H9 (cell line): ENCODE results near the gene ULK4. TPM values are rescaled to one million over a fixed set of nuclear protein-coding genes. Genes with fewer than 3 reads are reported as not detected.

Experiments used
- DNase-seq: peaks from one replicate; pipeline ENCODE4 v3.0.0-alpha.2; 2017
- H2AFZ ChIP-seq: one replicate; pipeline ENCODE4 v1.6.1; 2013; ENCODE audit warnings: mild to moderate bottlenecking, low read length, control low read depth, moderate library complexity
- H2AK5ac ChIP-seq: 2 replicates; pipeline ENCODE4 v1.6.1; 2013; ENCODE audit warnings: low read length, control low read depth, mixed read lengths; ENCODE audit not compliant: insufficient read length
- H2BK120ac ChIP-seq: one replicate; pipeline ENCODE4 v1.6.1; 2013; ENCODE audit warnings: low read depth, mild to moderate bottlenecking, low read length, control low read depth, inconsistent platforms; ENCODE audit not compliant: poor library complexity, severe bottlenecking
- H2BK12ac ChIP-seq: 2 replicates; pipeline ENCODE4 v1.6.1; 2013; ENCODE audit warnings: low read length, control low read depth, mixed read lengths, low read depth; ENCODE audit not compliant: insufficient read length
- H2BK15ac ChIP-seq: 2 replicates; pipeline ENCODE4 v1.6.1; 2013; ENCODE audit warnings: low read depth, low read length, control low read depth
- H2BK20ac ChIP-seq: one replicate; pipeline ENCODE4 v1.6.1; 2013; ENCODE audit warnings: low read depth, mild to moderate bottlenecking, low read length, control low read depth, inconsistent platforms; ENCODE audit not compliant: poor library complexity, severe bottlenecking
- H2BK5ac ChIP-seq: 2 replicates; pipeline ENCODE4 v1.6.1; 2013; ENCODE audit warnings: low read length, control low read depth, mixed read lengths; ENCODE audit not compliant: insufficient read length
- H3K14ac ChIP-seq: 2 replicates; pipeline ENCODE4 v1.6.1; 2013; ENCODE audit warnings: low read length, control low read depth; ENCODE audit not compliant: insufficient read depth
- H3K18ac ChIP-seq: 2 replicates; pipeline ENCODE4 v1.6.1; 2013; ENCODE audit warnings: low read depth, mild to moderate bottlenecking, mixed read lengths, low read length, control low read depth; ENCODE audit not compliant: insufficient read length
- H3K23ac ChIP-seq: 2 replicates; pipeline ENCODE4 v1.6.1; 2013; ENCODE audit warnings: low read length, control low read depth, mixed read lengths, low read depth; ENCODE audit not compliant: insufficient read length
- H3K23me2 ChIP-seq: 2 replicates; pipeline ENCODE4 v1.6.1; 2013; ENCODE audit warnings: low read depth, mild to moderate bottlenecking, mixed read lengths, low read length, control low read depth; ENCODE audit not compliant: insufficient read length, poor library complexity, severe bottlenecking
- H3K27ac ChIP-seq: 2 replicates; pipeline ENCODE4 v1.5.1; 2013; ENCODE audit warnings: low read length, control low read depth, mixed read lengths, low read depth; ENCODE audit not compliant: insufficient read length
- H3K27me3 ChIP-seq: 2 replicates; pipeline ENCODE4 v1.6.1; 2013; ENCODE audit warnings: low read length, control low read depth, inconsistent platforms; ENCODE audit not compliant: insufficient read depth
- H3K4ac ChIP-seq: 2 replicates; pipeline ENCODE4 v1.6.1; 2013; ENCODE audit warnings: low read depth, mild to moderate bottlenecking, control low read depth, inconsistent platforms, low read length, moderate library complexity
- H3K4me1 ChIP-seq: 2 replicates; pipeline ENCODE4 v1.6.1; 2013; ENCODE audit warnings: low read length, control low read depth, inconsistent platforms; ENCODE audit not compliant: insufficient read depth
- H3K4me2 ChIP-seq: 2 replicates; pipeline ENCODE4 v1.6.1; 2013; ENCODE audit warnings: low read length, control low read depth, mixed read lengths; ENCODE audit not compliant: insufficient read length, insufficient read depth
- H3K56ac ChIP-seq: 2 replicates; pipeline ENCODE4 v1.6.1; 2013; ENCODE audit warnings: low read depth, mild to moderate bottlenecking, mixed read lengths, low read length, control low read depth; ENCODE audit not compliant: insufficient read length
- H3K79me1 ChIP-seq: 2 replicates; pipeline ENCODE4 v1.6.1; 2013; ENCODE audit warnings: low read depth, mild to moderate bottlenecking, moderate library complexity, low read length, control low read depth, inconsistent platforms; ENCODE audit not compliant: insufficient read depth, poor library complexity, severe bottlenecking
- H3K79me2 ChIP-seq: 2 replicates; pipeline ENCODE4 v1.6.1; 2013; ENCODE audit warnings: low read length, control low read depth, inconsistent platforms; ENCODE audit not compliant: insufficient read depth
- H3K9ac ChIP-seq: 2 replicates; pipeline ENCODE4 v1.6.1; 2013; ENCODE audit warnings: low read length, control low read depth, mixed read lengths; ENCODE audit not compliant: insufficient read length; ENCODE audit errors: extremely low read depth
- H3K9me3 ChIP-seq: one replicate; pipeline ENCODE4 v1.6.1; 2013; ENCODE audit warnings: low read depth, low read length, inconsistent platforms; ENCODE audit not compliant: control insufficient read depth
- H3T11ph ChIP-seq: one replicate; pipeline ENCODE4 v1.6.1; 2013; ENCODE audit warnings: mild to moderate bottlenecking, low read length, control low read depth, inconsistent platforms
- H4K20me1 ChIP-seq: one replicate; pipeline ENCODE4 v1.6.1; 2013; ENCODE audit not compliant: control insufficient read depth, insufficient read length, insufficient read depth
- H4K5ac ChIP-seq: 2 replicates; pipeline ENCODE4 v1.6.1; 2013; ENCODE audit warnings: low read depth, mild to moderate bottlenecking, mixed read lengths, low read length, control low read depth; ENCODE audit not compliant: insufficient read length
- H4K8ac ChIP-seq: replicated peaks from 2 replicates; pipeline ENCODE4 v1.6.1; 2013; ENCODE audit warnings: low read length, control low read depth, mixed read lengths, low read depth; ENCODE audit not compliant: insufficient read length
- H4K91ac ChIP-seq: 2 replicates; pipeline ENCODE4 v1.6.1; 2013; ENCODE audit warnings: low read depth, mild to moderate bottlenecking, moderate library complexity, mixed read lengths, low read length, control low read depth; ENCODE audit not compliant: insufficient read length
- H3K27ac Mint-ChIP-seq, 3 experiments: 2 replicates in 2 of 3; 3 replicates in 1 of 3; pipeline ENCODE4 v1.8.0; 2020 to 2021; ENCODE audit warnings: mixed read lengths in 3 of 3, mild to moderate bottlenecking in 1 of 3, moderate library complexity in 1 of 3
- H3K27me3 Mint-ChIP-seq: 2 replicates; pipeline ENCODE4 v1.8.0; 2021; ENCODE audit warnings: low read depth, mild to moderate bottlenecking, moderate library complexity, mixed read lengths
- H3K36me3 Mint-ChIP-seq, 3 experiments: 2 replicates in 2 of 3; 3 replicates in 1 of 3; pipeline ENCODE4 v1.8.0; 2020 to 2021; ENCODE audit warnings: low read depth in 3 of 3, mixed read lengths in 3 of 3; ENCODE audit not compliant: insufficient read depth in 1 of 3
- H3K4me1 Mint-ChIP-seq, 2 experiments: 2 replicates each; pipeline ENCODE4 v1.8.0; 2020; ENCODE audit warnings: mixed read lengths in 2 of 2
- H3K4me3 Mint-ChIP-seq, 2 experiments: 2 replicates in 1 of 2; 3 replicates in 1 of 2; pipeline ENCODE4 v1.8.0; 2020 to 2021; ENCODE audit warnings: mild to moderate bottlenecking in 2 of 2, mixed read lengths in 2 of 2, moderate library complexity in 1 of 2
- H3K9me3 Mint-ChIP-seq, 2 experiments: 2 replicates in 1 of 2; 3 replicates in 1 of 2; pipeline ENCODE4 v1.8.0; 2020; ENCODE audit warnings: mild to moderate bottlenecking in 2 of 2, mixed read lengths in 2 of 2, moderate library complexity in 1 of 2
- CTCF ChIP-seq: fragments of 200-600 bp; sonication (generic); conservative IDR thresholded peaks from 3 replicates; pipeline ENCODE4 v1.8.0; 2021; ENCODE audit warnings: antibody characterized with exemption, mild to moderate bottlenecking
- WGBS: extraction: QIAGEN DNeasy Blood & Tissue Kit; methylation state at CpG from one replicate; pipeline ENCODE4 v1.1.7; 2013; ENCODE audit warnings: missing lambda C conversion rate, low lambda C conversion rate, mixed read lengths; ENCODE audit not compliant: insufficient read length; ENCODE audit errors: extremely low coverage; 5-methylcytosine and 5-hydroxymethylcytosine counted together
- total RNA-seq: library from RNA; stranded (reverse); gene quantifications from 2 replicates; pipeline ENCODE4 v1.2.1, GENCODE V29; 2021

Gene ULK4
- total RNA-seq, 1 experiment from 2014 or later = 12.9 TPM

- Mint-ChIP-seq H3K4me3 (no peak overlapping the region), H3K36me3 (peaks cover 0 to 10% (median 2%) of the 10 kb centered on the region in 3 experiments; a peak in 4 of 7 replicates), H3K27me3 (no peaks in the 10 kb centered on the region), H3K4me1 (peaks cover 16 to 23% of the 10 kb centered on the region in 2 experiments), H3K27ac (no peak overlapping the region), H3K9me3 (peaks cover 2 to 5% of the 10 kb centered on the region in 2 experiments; a peak in 2 of 5 replicates)
- Histone ChIP-seq H3K79me2 (no peaks in the 10 kb centered on the region), H2BK12ac (no peak overlapping the region), H3K9me3 (no peaks in the 10 kb centered on the region), H4K91ac (no peak overlapping the region), H3K9ac (no peak overlapping the region), H3K23me2 (no peaks in the 10 kb centered on the region), H2AFZ (no peak overlapping the region), H3K27ac (no peak overlapping the region), H2BK5ac (no peak overlapping the region), H3K18ac (no peak overlapping the region), H3K4me1 (no peaks in the 10 kb centered on the region; the same call in 1 of the 2 replicates), H4K8ac (no peak overlapping the region), H2BK120ac (no peak overlapping the region), H3K4ac (no peak overlapping the region), H3K56ac (no peak overlapping the region), H2BK15ac (no peak overlapping the region), H3T11ph (no peak overlapping the region), H3K4me2 (no peak overlapping the region), H4K5ac (no peak overlapping the region), H2BK20ac (no peak overlapping the region), H3K79me1 (no peaks in the 10 kb centered on the region), H3K23ac (no peak overlapping the region), H4K20me1 (no peaks in the 10 kb centered on the region), H2AK5ac (no peak overlapping the region), H3K14ac (no peak overlapping the region), H3K27me3 (no peaks in the 10 kb centered on the region)
- DNase-seq = no peak
- no CpG with 5 or more reads among the region's 4 CpGs for WGBS
- TF ChIP-seq CTCF = no peak
These were observed 520.3 kb downstream of the ULK4 start for GRCh38 chr3:41441568-41441967.
